GM21619 (cell line): ENCODE measurements around the gene PROSER3.

ENCODE experiments used
- ATAC-seq: cut with Tn5 transposase; IDR thresholded peaks from one replicate; pipeline ENCODE4 v1.9.1; 2021; ENCODE audit not compliant: unreplicated experiment

PROSER3 gene

DNA sequence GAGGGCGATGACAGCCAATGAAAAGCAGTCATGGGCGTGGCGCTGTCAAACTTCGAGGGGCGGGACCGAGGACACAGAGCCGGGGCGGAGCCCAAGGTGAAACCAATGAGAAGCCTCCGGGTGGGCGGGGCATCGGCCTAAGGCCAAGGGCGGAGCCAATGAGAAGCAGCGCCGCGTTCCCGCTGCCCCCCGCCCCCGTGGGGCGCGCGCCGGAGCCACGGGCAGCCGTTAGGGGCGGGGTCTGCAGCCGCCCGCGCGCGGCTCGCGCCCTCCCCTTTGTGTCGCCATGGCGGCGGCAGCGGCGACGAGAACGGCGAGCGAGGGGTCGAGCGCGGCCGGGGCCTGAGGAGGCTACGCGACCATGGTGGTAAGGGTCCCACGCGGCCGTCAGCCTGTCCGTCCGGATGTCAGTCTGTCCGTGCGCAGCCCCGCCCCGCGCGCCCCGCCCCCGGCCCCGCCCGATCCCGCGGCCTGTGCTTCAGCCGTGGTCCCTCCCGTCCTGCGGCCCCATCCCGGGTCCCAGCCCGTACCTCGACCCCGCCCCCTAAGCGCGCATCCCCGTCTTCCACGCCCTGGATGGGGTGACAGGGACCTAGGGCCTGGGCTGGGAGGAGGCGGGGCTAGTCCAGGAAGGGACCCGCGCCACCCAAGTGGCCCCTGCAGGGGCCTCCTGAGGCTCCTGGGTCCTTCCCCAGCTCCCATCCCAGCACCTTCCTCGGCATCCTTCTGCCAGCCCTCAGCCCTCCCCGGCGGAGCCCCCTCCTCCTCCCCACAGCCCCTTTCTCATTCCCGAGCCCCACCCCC is 17.5 kb downstream of the PROSER3 start, which contains the start of gene ARHGAP33:
Gene ARHGAP33, plus strand, starts transcription at position 267 of the 804 bp plus-strand sequence. Its CDS starts 95 bp downstream, at position 362.
- ATAC-seq, result peak; percentile 92

DNA sequence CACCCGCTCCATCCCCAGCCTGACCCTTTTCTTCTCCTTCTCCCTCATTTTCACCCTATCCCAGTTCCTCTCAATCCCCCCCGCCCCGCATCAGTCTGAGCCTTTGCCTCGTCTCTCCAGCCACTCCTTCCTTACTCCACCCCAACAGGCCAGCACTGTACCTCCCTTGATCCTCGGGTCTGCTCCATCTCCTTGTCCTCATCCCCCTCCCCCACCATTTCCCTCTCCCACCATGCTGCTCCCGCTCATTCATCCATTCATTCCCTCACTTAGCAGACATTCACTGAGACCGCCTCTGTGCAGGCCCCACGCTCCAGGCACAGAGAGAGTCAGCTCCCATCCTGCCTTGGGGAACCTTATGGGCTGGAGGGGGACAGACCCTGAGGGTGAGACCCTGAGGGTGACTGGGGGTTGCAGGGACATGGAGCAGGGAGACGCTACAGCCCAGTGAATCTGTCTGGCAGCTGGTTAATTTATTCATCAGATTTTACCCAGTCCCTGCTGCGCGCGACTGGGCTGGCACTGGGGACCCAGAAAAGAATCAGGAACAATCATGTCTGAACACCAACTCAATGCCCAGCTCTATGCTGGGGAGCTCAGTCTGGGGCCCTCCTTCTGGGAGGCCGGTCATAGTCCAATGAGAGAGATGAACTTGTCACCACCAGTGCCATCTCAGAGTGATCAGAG is 18.3 kb downstream of the PROSER3 start:
- ATAC-seq, result no peak

DNA sequence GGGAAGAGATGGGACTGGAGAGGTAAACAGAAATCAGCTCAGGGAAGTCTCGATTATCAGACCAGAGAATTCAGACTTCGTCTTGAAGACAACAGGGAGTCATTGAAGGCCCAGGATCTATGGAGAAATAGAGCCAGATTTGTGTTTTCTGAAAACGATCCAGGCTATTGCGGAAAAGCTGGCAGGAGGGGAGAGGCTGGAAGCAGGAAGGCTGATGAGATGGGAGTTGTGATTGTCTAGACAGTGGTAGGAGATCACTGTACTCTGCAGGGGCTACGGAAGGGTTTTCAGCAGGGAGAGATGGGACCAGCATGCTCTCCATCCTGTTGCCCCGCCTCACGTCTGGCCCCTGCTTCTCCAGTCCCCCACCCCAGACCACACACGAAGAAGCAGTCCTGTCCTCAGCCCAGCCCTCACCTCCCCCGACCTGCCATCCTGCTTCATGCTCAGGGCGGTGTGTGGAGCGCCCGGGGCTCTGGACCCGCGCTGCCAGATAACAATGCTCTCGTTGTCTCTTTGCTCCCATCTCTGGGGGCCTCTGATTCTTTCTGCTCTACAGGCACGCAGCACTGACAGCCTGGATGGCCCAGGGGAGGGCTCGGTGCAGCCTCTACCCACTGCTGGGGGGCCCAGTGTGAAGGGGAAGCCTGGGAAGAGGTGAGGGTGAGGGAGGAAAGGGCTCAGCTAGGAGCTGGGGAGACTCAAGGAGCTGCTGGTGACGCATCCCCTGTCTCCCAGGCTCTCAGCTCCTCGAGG is 19.3 kb downstream of the PROSER3 start:
- ATAC-seq, result no peak

DNA sequence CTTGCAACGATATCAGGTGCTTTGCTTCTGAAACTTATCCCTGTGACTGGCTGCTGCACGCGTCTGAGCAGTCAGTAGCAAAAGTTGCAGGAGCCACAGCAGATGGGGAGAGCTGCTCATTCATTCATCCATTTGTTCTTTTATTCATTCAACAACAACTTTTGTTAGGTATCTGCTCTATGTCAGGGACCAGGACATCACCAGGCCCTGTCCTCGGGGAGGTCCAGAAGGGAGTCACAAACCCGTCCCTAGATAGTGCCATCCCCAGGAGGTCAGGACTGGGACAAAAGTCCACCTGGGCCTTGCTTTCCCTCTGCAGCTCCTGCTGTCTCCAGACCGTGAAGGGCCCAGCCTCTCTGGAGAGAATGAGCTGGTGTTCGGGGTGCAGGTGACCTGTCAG is 20.0 kb downstream of the PROSER3 start:
- ATAC-seq, result no peak

DNA sequence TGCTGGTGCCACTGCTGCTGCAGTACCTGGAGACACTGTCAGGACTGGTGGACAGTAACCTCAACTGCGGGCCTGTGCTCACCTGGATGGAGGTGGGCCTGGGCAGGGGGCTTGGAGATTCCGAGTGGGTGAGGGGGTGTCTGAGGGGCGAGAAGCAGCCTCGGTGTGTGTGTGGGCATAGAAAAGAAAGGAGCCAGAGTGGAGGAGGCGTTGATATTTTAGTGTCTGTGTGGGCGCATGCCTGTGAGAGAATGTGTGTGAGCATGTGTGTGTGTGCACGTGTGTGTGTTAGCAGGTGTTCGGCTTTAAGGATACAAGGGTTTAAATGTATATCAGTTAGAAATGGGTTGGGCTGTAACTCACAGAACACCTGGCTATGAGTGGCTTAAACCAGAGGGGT is 21.1 kb downstream of the PROSER3 start:
- no peak for ATAC-seq

DNA sequence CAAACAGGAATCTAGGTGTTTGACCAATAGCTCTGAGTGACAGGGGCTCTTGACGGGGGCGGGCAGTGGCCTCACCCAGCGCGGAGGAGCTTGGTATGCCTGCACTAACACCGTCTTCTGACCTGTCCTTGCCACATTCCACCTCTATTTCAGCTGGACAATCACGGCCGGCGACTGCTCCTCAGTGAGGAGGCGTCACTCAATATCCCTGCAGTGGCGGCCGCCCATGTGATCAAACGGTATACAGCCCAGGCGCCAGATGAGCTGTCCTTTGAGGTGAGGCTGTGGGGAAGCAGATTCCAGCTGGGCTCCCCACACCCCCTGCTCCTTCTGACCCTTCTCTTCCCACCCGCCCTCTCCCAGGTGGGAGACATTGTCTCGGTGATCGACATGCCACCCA is 22.1 kb downstream of the PROSER3 start:
- ATAC-seq, result no peak

DNA sequence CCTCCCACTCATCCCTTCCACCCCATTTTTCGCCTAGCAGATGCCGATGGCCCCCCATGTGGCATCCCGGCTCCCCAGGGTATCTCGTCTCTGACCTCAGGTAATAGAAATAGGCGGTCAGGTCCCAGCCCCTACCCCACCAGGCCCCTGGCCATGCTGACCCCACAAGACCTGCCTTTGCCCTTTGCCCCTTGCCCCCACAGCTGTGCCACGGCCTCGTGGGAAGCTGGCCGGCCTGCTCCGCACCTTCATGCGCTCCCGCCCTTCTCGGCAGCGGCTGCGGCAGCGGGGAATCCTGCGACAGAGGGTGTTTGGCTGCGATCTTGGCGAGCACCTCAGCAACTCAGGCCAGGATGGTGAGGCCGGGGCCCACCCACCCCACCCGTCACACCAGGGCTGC is 22.7 kb downstream of the PROSER3 start:
- no peak for ATAC-seq

DNA sequence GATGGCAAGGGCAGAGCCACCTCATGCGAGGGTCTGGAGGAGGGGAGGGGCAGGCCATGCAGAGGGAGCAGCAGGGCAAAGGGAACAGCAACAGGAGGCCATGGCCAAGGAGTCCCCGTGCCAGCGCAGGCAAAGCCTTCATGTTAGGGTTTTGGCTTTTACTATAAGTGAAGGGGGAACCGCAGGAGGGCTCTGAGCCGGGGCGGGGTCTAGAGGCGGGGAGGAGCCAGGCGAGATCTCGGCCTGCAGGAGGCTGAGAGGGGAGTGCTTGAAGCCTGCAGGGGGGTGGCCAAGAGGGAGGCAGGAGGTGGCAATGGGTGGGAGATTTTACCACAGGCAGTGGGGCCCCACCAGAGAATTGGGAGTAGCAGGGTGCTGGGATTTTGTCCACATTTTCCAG is 23.7 kb downstream of the PROSER3 start:
- no peak for ATAC-seq

DNA sequence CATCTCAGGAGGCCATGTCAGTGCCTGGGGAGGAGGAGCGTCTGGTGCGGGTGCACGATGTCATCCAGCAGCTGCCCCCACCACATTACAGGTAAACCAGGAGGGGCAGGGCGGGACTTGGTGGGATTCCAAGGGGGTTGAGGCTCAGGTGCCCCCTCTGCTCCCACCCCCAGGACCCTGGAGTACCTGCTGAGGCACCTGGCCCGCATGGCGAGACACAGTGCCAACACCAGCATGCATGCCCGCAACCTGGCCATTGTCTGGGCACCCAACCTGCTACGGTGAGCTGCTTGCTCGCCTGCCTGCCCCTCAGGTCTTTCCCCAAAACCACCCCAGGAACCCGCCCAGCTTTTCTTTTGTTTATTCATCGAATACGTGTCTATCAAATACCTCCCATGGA is 24.6 kb downstream of the PROSER3 start:
- no peak for ATAC-seq

DNA sequence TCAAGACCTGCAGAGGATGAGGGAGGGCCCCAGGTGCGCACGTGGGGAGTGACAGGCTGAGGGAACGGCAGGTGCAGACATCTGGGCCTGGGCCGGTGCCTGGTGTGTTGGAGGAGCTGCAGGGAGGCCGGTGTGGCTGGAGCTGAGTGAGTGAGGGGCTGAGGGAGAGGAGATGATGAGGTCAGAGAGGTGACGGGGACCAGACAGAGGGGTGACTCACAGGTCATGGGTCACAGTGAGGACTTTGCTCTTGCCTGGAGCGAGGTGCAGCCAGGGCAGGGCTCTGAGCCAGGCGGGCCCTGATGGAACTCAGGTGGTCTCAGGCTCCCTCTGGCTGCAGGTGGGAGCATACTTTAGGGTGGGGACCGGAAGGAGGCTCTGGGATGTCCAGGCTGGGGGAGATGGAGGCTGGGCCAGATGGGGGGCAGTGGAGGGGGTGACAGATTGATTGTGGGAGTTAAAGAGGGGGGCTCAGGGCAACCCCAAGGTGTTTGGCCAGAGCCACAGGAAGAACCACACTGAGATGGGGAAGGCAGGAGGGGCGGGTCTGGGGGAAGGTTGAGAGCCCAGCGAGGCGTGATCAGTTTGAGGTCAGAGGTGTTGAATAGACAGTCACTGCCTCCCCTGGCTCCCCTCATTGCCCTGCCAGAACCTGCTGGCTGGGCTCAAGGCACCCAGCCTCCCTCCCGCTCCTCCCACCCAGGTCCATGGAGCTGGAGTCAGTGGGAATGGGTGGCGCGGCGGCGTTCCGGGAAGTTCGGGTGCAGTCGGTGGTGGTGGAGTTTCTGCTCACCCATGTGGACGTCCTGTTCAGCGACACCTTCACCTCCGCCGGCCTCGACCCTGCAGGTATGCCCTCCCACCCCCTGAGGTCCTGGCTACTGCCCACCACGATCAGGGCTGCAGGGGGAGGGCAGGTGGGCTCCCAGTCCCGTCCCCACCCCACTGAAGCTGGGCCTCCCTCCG is 25.8 kb downstream of the PROSER3 start:
- ATAC-seq, result no peak

DNA sequence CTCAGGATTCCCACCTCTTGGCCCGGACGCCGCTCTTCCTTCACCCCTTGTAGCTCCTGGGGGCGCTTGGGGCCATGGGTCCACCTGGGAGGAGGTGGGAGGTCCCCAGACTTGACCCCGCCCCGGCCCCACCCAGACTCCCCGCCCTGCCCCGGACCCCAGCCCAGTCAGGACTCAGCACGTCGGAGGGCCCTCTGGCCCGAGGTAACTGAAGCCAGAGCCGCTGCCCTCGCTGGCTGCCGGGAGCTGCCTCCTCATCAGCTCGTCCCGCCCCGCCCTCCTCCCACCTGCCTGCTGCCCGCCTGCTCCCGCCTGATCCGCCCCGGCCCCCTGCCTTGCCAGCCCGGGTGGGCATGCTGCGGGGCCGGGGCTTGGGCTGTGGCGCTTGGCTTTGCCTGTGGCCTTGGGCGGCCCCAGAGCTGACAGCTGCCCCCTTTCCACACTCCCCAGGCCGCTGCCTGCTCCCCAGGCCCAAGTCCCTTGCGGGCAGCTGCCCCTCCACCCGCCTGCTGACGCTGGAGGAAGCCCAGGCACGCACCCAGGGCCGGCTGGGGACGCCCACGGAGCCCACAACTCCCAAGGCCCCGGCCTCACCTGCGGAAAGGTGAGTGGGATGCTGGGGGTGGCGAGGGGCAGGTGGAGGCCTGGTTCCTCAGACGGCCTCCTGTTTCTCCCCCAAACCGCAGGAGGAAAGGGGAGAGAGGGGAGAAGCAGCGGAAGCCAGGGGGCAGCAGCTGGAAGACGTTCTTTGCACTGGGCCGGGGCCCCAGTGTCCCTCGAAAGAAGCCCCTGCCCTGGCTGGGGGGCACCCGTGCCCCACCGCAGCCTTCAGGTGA is 26.7 kb downstream of the PROSER3 start:
- no peak for ATAC-seq

DNA sequence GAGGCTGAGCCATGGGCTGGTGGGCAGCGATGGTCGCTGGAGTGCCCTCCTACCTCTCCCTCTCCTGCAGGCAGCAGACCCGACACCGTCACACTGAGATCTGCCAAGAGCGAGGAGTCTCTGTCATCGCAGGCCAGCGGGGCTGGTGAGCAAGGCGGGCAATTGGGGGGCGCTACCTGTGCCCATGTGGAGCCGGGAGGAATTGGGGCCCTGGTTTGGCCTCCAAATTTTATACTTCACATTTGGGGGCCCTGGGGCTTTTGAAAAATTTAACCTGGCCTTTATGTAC is 27.3 kb downstream of the PROSER3 start:
- ATAC-seq, result no peak

DNA sequence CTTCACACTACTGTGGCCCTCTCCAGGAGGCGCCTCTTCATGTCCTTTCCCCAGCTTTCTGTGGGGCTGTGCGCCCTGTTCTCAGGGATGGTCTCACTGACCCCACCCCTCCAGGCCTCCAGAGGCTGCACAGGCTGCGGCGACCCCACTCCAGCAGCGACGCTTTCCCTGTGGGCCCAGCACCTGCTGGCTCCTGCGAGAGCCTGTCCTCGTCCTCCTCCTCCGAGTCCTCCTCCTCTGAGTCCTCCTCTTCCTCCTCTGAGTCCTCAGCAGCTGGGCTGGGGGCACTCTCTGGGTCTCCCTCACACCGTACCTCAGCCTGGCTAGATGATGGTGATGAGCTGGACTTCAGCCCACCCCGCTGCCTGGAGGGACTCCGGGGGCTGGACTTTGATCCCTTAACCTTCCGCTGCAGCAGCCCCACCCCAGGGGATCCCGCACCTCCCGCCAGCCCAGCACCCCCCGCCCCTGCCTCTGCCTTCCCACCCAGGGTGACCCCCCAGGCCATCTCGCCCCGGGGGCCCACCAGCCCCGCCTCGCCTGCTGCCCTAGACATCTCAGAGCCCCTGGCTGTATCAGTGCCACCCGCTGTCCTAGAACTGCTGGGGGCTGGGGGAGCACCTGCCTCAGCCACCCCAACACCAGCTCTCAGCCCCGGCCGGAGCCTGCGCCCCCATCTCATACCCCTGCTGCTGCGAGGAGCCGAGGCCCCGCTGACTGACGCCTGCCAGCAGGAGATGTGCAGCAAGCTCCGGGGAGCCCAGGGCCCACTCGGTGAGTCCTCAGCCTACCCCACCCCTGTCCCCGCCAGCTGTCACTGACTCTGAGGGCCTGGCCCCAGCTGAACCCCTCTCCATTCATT is 28.6 kb downstream of the PROSER3 start:
- ATAC-seq, result no peak

DNA sequence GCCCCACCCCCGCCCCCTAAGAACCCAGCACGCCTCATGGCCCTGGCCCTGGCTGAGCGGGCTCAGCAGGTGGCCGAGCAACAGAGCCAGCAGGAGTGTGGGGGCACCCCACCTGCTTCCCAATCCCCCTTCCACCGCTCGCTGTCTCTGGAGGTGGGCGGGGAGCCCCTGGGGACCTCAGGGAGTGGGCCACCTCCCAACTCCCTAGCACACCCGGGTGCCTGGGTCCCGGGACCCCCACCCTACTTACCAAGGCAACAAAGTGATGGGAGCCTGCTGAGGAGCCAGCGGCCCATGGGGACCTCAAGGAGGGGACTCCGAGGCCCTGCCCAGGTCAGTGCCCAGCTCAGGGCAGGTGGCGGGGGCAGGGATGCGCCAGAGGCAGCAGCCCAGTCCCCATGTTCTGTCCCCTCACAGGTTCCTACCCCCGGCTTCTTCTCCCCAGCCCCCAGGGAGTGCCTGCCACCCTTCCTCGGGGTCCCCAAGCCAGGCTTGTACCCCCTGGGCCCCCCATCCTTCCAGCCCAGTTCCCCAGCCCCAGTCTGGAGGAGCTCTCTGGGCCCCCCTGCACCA is 29.3 kb downstream of the PROSER3 start:
- no peak for ATAC-seq

DNA sequence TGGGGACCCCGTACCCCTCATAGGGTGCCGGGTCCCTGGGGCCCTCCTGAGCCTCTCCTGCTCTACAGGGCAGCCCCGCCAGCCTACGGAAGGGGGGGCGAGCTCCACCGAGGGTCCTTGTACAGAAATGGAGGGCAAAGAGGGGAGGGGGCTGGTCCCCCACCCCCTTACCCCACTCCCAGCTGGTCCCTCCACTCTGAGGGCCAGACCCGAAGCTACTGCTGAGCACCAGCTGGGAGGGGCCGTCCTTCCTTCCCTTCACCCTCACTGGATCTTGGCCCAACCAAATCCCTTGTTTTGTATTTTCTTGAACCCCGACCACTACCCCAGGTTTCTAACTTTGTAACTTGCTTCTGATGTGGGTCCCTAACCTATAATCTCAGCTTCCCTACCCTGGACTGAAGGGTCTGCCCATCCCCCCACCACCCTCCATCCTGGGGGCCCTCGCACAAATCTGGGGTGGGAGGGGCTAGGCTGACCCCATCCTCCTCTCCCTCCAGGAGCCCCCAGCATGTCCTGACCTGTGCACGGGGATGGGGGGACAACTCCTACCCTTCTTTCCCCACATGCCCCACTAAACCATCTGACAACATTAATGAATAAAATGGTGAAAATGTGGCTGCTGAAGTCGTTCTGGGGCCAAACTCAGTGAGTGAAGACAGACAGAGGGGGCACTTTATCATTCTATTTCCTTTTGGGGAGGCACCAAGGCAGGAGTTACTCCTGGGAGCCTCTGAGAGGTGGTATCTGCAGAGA is 30.4 kb downstream of the PROSER3 start:
- ATAC-seq, result no peak

DNA sequence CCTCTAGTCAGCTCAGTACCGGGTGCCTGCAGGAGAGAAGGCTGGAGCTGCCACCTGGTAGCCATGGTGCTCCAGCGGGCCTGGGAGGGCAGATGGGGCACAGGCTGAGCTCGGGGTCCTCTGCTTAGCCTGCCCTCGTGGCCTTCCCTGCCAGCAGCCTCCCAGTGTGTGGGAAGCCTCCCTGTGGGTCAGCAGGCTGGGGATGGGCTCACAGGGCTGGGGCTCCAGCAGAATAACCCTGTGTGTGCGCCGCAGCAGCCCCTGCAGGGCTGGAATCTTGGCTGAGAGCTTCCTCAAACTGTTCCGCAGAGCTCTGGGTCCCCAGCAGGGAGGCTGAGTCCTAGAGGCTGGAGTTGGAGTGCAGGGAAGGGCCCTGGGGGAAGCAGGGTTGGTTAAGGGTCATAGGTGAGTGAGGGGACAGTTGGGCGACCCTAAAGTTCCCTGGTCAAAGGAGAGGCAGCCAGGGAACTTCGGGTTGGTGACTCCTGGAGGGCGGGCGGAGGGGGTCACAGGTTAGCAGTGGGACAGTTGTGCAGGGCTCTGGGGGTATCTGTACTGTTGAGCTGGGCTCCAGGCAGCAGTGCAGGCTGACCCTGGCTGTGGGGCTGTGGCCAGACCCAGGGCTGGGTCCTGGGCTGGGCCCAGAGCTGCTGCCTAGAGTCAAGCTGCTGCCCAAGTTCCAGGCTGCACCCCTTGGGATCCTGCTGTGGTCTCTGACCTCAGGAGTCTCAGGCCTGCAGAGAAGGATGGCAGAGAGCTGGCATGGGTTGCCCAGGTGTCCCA is 31.4 kb downstream of the PROSER3 start:
- ATAC-seq, result no peak
